HG02943 (cell line): ENCODE data around the gene CRB3.

ENCODE experiments used
- ATAC-seq: cut with Tn5 transposase; IDR thresholded peaks from one replicate; pipeline ENCODE4 v1.9.1; 2021; ENCODE audit warnings: mild to moderate bottlenecking, low read depth, moderate library complexity; ENCODE audit not compliant: unreplicated experiment

The CRB3 gene

DNA sequence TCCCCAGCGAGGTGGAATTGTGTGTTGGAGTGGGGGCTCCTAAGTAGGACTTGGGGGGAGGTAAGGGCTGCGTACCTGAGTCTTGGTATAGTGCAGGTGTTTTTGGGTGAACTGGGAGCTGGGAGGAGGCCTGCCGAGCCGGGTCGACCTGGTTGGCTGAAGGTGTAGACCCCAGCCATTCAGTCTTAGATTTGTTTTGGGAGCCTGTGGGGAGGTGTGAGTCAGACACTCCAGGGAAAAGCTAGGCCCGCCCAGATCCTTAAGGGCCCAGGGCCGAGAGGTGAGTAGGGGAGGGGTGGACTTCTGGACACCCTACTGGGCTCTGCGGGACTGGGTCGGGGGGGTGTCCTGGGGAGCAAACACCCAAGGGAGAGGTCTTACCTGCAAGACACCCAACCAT lies 935 bp downstream of the CRB3 start:
- no peak for ATAC-seq

DNA sequence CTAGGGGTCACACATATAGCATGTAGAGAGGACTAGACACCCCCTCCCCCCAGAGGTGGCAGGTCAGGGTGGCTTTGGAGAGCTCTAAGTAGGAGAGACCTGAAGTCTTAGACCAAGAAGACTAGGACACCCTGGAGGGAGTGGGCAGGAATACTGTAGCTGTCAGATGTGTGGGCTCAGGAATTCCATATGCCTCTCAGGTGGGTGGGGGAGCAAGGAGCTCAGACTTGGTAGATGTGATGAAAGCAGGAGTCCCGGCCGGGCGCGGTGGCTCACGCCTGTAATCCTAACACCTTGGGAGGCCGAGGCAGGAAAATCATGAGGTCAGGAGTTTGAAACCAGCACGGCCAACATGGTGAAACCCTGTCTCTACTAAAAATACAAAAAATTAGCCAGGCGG lies 1.6 kb downstream of the CRB3 start:
- ATAC-seq, result no peak

DNA sequence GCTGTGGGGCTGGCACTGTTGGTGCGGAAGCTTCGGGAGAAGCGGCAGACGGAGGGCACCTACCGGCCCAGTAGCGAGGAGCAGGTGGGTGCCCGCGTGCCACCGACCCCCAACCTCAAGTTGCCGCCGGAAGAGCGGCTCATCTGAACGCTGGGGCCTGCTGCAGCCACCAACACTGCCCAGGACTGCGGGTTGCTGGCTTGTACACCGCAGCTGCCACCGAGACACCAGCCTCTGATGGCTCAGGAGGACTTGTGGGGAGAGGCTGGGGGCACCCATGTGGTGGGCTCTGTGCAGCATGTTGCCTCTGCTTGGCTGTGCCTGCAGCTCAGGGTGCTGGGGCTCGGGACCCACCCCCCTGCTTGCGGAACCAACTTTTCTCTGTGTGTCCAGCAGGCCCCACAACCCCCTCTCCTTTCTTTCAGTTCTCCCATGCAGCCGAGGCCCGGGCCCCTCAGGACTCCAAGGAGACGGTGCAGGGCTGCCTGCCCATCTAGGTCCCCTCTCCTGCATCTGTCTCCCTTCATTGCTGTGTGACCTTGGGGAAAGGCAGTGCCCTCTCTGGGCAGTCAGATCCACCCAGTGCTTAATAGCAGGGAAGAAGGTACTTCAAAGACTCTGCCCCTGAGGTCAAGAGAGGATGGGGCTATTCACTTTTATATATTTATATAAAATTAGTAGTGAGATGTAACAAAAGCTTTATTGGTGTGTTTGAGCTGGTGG lies 2.6 kb downstream of the CRB3 start:
- no peak for ATAC-seq

DNA sequence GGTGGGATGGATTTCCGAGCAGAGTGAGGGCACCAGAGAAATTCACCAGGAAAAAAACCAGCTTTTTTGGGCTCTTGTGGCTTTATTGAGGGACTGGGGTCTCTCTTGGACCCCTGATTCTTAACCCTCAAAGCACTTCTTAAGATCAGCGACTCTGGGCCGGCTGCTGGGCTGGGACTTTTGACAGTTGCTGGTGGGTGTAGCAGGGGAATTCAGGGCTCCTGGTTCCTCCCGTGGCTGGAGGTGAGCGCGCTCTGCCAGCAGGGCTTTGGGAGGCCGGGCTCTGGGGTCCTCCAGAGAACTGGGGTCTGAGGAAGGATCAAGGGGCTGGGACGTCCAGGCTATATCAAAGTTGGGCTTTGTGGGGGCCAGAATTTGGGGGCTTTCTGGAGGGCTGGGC lies 3.3 kb downstream of the CRB3 start:
- ATAC-seq, result no peak

DNA sequence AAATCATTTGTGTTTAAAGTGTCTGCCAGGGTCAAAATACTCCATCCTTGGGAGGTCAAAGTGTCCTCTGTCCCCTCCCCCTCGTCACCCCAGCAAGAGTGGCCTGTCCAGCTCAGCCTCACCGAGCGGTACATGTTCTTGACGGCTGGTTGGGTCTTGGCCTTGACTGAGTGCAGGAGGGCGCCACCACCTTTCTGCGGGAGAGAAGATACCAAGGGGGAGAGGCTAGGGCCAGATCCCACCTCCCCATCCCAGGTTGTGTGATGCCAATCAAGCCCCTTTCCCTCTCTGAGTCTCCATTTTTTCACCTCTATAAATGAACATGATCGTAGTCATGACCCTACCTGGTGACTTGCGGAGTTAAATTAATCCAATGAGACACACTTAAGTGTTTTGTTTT lies 6.1 kb downstream of the CRB3 start:
- no peak for ATAC-seq

DNA sequence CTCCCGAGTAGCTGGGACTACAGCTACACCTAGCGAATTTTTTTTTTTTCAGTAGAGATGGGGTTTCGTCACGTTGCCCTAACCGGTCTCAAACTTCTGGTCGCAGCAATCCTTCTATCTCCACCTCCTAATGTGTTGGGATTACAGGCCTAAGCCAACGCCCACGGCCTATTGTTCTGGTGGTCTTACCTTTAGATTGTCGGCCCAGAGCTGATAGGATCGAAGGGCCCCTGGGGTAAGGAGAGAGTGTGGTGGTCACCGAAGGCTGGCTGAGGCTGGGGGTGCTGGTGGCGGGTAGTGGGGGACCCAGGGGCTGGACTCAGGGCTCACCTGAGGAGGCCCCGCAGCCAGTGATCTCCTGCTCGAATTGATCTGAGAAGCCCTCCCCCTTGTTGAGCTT lies 7.0 kb downstream of the CRB3 start:
- ATAC-seq, result no peak

DNA sequence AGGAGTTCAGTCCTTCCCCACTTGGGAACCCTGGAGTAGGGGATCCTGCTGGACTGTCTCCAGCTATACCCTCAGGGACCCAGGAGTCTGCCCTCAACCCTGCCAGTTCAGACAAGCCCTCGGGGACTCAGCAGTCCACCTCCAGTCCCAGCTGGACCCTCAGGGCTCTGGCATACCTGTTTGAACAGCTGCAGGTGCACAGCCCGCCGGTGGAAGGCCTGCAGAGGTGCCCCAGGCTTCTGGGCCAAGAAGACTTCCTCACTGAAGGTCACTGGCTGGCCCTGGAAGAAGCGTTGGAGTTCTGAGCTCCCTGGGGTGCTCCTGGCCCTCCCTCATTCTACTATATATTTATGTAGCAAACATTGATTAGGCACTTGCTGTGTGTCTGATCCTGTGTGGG lies 8.6 kb downstream of the CRB3 start:
- ATAC-seq, result no peak

DNA sequence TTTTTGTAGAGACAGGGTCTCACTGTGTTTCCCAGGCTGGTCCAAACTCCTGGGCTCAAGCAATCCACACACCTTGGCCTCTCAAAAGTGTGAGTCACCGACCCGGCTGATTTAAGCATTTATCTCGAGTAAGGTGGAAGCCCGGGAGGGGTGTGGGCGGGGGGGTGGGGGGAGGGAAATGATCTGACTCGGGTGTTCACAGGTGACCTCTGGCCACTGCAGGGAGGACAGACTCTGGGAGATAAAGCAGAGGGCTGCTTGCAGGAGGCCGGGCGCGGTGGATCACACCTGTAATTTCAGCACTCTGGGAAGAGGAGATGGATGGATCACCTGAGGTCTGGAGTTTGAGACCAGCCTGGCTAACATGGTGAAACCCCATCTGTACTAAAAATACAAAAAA lies 9.6 kb downstream of the CRB3 start:
- ATAC-seq, result no peak

DNA sequence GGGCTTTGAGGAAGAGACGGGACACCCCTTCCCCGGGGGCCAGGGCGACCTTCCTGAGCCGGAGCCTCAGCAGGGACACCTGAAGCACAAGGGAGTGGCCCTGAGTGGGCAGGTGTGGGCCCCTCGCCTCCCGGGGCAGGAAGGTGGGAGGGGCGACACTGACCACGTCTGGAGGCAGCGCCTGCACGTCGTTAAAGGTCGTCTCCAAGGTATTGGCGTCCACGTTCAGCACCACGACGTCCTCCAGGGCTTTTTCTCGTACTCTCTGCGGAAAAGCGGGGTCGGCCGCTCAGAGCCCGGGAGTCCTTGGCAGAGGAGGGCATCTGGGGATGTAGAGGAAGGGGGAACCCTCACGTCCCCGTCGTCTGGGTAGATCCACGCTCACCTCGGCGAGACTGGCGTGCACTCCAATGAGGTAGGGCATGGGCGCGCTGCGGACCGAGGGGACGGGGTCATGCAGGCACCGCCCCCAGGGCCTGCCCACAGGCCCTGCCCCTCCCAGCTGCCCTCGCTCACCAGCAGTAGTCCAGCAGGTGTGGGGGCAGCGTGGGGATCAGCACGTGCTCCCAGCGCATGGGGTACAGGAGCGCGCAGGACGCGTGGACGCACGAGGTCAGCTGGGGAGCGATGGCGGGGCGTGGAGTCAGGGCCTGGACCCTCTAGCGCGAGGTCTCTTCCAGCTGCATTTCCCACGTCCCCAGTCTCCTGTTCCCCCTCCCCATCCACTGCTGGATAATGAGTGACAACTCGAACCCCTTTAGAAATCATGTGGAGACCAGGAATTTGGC lies 11.4 kb downstream of the CRB3 start:
- ATAC-seq, result no peak

DNA sequence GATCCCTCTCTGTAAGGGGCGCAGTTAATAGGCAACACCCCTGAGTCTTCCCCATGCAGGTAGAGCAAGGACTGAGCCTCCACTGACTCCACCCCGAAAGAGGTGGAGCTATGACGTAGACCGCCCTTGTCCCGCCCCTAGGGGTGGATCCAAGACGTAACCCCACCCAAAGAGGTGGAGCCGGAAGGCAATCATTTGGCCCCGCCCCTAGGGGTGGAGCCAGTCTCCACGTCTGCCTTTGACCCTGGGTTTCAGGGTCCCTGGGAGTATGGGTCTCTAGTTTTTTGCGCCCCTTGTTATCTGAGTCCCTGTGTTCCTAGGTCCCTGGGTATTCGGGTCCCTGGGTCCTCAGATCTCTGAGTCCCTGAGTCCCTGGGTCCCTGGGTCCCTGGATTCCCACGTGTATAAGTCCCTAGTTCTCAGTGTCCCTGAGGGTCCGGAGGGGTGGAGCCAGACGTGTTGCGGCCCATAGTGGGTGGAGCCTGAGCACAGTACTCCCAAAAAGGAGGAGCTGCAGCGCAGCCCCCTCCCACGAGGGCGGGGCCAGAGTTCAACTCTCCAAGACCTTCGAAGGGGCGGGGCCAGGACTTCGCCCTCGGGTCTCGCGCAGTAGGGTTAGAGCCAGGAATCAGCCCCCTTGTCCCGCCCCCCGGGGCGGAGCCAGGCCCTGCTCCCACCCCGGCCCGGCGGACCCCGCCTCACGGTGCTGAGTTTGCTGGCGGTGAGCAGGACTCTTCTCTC lies 12.3 kb downstream of the CRB3 start:
- no peak for ATAC-seq

DNA sequence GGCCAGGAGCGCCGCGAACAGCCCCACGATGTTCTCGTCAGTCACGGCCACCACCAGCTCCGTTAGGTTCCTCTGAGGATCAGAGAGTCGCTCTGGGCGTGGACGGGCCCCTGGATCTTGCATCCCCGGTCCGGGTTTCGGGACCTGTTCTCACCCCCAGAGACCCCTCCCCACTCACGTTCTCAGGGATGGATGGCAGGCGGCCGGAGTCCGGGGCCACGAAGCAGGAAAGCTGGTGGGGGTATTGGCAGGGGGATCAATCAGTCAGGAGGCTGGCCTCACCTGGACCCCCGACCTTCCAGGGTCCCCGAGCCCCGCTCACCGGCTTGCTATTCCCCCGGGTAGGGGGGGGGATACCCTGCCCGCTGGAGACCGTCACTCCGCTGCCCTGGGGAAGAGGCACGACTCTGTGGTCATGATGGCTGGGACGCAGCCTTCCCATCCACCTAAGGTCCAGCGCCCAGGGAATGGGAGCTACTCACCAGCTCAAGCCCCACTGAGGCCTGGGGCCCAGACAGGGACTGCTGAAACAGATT lies 12.9 kb downstream of the CRB3 start:
- no peak for ATAC-seq

DNA sequence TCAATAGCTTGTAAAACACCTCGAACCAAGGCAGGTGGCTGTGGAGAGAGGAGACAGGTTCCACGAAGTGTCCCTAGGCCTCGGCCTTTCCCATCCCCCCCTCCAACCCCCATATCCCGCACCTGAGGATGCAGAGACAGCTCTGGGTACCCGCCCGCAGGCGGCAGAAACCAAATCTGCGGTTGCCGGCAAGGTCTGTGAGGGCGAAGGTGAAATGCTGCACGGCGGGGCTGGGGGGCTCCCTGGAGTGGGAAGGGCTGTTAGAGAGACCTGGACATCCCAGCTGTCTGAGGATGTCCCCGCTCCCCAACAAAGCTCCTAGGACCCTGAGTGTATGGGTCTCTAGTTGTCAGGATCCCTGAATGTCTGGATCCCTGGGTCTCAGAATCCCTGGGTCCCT lies 14.7 kb downstream of the CRB3 start:
- ATAC-seq, result no peak

DNA sequence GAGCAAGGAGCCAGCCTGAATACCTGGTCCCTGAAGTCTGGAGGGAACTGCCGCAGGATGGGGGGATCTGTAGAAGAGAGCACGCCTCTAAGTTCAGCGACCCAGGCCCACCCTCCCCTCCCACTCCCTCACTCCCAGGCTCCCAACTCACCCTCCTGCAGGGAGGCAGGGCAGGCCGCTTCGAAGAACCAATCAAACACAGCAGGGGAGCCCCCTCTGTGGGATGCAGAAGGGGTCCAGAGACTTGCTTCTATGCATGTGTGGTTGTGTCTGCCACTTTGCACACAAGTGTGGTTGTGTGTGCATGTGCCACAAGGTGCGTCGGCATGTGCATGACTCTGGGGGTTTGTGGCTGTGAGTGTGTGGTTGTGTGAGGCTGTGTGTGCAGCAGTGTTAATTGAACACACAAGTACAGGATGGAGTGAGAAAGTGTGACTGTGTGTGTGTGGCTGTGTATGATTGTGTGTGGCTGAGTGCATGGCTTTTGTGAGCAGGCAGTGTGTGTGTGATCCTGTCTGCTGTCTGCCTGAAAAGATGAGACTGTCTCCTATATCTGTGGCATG lies 15.8 kb downstream of the CRB3 start:
- ATAC-seq, result no peak

DNA sequence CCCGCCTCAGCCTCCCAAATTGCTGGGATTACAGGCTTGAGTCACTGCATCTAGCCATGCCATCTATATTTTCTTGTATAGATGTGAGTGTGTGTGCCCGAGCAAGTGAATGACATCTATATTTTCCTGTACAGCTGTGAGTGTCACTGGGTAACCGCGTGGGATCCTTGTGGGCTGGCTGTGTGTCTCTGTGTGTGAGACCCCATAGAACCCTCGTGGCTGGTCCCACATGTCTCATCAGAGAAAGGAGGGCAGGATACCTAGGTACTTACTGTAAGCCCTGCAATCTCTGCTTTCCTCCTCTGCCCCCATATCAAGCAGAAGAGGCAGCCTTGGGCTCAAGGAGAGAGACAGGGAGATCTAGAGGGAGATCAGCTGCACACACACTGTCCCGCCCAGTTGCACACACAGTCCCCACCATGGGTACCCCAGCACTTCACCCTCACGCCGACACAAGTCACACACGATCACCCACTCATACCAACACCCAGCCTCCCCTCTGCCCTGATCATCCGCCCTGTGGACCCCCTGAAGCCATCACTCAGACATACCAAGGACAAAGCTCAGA lies 16.9 kb downstream of the CRB3 start:
- no peak for ATAC-seq

DNA sequence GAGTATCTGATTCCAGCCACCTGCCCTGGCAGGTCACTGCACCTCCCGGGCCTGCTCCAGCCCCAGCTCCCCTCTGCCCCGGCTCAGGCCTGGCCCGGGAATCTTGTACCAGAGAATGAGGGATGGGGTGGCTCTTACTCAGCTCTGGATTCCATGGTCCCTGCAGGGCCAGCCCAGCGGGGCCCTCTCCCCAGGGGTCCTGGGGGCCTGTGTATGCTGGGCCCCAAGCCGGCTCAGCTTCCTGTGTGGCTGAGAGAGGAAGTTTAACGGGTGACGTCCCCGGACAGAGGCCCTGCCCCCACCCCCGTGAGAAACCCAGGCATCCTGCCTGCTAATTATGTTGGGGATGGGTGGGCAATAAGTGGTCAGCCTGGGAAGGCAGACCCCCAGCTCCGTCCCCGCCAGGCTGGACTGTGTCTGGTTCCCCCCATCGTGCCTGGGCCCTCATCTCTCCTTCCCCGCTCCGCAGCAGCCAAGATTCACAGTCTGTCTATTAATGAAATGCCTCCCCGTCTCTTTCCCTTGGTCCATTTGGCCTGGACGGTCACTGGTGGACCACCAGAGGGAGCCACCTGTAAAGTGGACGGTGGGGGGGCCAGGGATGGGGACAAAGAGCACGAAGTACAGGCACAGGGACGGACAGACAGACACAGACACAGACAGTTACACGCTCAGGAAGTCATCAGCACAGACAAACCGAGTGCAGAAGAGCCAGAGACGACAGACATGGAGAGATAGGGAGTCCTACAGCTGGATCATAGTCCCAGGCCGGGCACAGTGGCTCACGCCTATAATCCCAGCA lies 17.7 kb downstream of the CRB3 start, which contains the start of gene DENND1C:
DENND1C (minus strand) TSS at position 247 of the 802 bp plus-strand sequence; CDS start at position 155, 92 bp downstream.
- peak; percentile 62 for ATAC-seq

DNA sequence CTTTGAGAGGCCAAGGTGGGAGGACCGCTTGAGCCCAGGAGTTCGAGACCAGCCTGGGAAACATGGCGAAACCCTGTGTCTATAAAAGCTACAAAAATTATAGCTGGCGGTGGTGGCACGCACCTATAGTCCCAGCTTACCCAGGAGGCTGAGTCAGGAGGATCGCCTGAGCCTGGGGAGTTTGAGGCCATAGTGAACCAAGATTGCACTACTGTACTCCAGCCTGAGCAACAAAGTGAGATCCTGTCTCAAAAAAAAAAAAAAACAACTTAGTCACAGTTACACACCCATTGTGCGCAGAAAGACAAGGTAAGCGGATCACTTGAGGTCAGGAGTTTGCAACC lies 18.2 kb downstream of the CRB3 start:
- no peak for ATAC-seq

DNA sequence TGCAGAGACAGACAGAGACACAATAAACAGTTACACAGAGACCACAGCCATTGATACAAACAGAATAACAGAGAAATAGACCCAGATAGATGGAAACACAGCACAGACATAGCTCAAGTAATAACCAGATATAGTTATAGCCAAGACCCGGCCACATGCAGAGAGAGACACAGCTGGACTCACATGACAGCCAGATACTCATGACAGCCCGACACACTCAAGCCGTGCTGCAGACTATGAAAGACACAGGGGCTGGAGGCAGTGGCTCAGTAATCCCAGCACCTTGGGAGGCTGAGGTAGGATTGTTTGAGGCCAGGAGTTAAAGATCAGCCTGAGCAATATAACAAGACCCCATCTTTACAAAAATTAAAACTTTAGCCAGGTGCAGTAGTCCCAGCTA lies 19.2 kb downstream of the CRB3 start:
- ATAC-seq, result no peak

DNA sequence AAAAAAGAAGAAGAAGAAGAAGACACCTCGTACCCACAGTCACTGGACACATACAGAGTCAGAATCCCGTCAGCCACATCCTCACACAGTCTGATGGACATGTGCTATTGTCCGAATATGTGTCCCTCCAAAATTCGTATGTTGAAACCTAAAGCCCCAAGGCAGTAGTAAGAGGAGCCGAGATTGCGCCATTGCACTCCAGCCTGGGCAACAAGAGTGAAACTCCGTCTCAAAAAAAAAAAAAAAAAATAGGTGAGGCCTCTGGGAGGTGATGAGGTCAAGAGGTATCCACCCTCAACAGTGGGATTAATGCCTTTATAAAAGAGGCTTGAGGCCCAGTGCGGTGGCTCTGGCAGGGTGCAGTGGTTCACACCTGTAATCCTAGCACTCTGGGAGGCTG lies 20.2 kb downstream of the CRB3 start:
- ATAC-seq, result no peak

DNA sequence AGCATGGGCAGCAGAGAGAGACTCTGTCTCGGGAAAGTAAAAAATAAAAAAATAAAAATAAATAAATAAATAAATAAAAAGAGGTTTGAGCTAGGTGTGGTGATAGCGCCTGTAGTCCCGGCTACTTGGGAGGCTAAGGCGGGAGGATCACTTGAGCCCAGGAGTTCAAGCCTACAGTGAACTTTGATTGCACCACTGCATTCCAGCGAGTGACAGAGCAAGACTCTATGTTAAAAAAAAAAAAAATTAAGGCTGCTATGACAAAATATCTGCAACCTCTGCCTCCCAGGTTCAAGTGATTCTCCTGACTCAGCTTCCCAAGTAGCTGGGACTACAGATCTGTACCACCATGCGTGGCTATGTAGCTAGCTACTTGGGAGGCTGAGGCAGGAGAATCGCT lies 20.8 kb downstream of the CRB3 start:
- no peak for ATAC-seq
